SJCRH30 (cell line): ENCODE measurements around the gene DDIT3. TPM values are rescaled to one million over a fixed set of nuclear protein-coding genes. Genes with fewer than 3 reads are reported as not detected.
"Not testable (repeated sequence)": the region's sequence is repeated elsewhere in the genome, so short reads cannot be mapped to it uniquely, and the experiment has no call there.

Source experiments
- DNase-seq, 2 experiments: peaks; one replicate each; pipeline ENCODE4 v3.0.0-alpha.2; 2015 to 2020
- H3K27ac ChIP-seq: fragments of 250-450 bp; sonication (Bioruptor Pico); 2 replicates; pipeline ENCODE4 v1.5.1; 2020; ENCODE audit warnings: mild to moderate bottlenecking, moderate library complexity
- H3K27me3 ChIP-seq: fragments of 250-450 bp; sonication (Bioruptor Pico); 2 replicates; pipeline ENCODE4 v1.5.1; 2020; ENCODE audit warnings: mild to moderate bottlenecking, moderate library complexity
- H3K36me3 ChIP-seq: fragments of 250-450 bp; sonication (Bioruptor Pico); 2 replicates; pipeline ENCODE4 v1.5.1; 2020; ENCODE audit warnings: mild to moderate bottlenecking, moderate library complexity
- H3K4me1 ChIP-seq: fragments of 250-450 bp; sonication (Bioruptor Pico); 2 replicates; pipeline ENCODE4 v1.5.1; 2020; ENCODE audit warnings: mild to moderate bottlenecking, moderate library complexity
- H3K4me3 ChIP-seq: fragments of 250-450 bp; sonication (Bioruptor Pico); 2 replicates; pipeline ENCODE4 v1.5.1; 2020; ENCODE audit warnings: mild to moderate bottlenecking, moderate library complexity
- H3K9me3 ChIP-seq: fragments of 250-450 bp; sonication (Bioruptor Pico); replicated peaks from 2 replicates; pipeline ENCODE4 v1.5.1; 2020; ENCODE audit warnings: mild to moderate bottlenecking, moderate library complexity
- total RNA-seq: library from RNA; depleted of rRNA; stranded (reverse); fragments of >200 nt; shearing (Covaris generic); gene quantifications from 2 replicates; pipeline ENCODE4 v1.2.3, GENCODE V29; 2014

Gene DDIT3
- total RNA-seq, 1 experiment from 2014 or later: 91.1 TPM

- no peak overlapping the region; the same call in 1 of the 2 replicates for H3K27ac ChIP-seq
- peak overlapping the region; percentile 65 for H3K4me3 ChIP-seq
- H3K27me3 ChIP-seq: no peaks in the 10 kb centered on the region
- peaks cover 42% of the 10 kb centered on the region for H3K36me3 ChIP-seq
- DNase-seq: peak in 1 of 2 experiments; percentile 54
- H3K9me3 ChIP-seq: no peaks in the 10 kb centered on the region
- H3K4me1 ChIP-seq: peaks cover 36% of the 10 kb centered on the region
Observed at GRCh38 chr12:57523706-57524614, 3.6 kb upstream of the DDIT3 start.

- Histone ChIP-seq H3K27ac (peak overlapping the region; percentile 75; the same call in 1 of the 2 replicates), H3K9me3 (no peaks in the 10 kb centered on the region), H3K4me1 (peaks cover 43% of the 10 kb centered on the region), H3K4me3 (peak overlapping the region; percentile 65), H3K36me3 (peaks cover 42% of the 10 kb centered on the region), H3K27me3 (no peaks in the 10 kb centered on the region)
- peak; percentile 87 to 88 for DNase-seq
Observed at GRCh38 chr12:57522887-57523705, 2.8 kb upstream of the DDIT3 start.

- H3K4me3 ChIP-seq: peak within 1 kb of the TSS; percentile 65
- peak; percentile 100 for DNase-seq
Observed at GRCh38 chr12:57522011-57522886, 1.9 kb upstream of the DDIT3 start, which contains the start of gene MBD6. Gene MBD6, plus strand, starts transcription at chr12:57522824. Its CDS starts 1,480 bp downstream, at chr12:57524304.

GRCh38 chr12:57521525-57522010 lies 1.3 kb upstream of the DDIT3 start:
- Histone ChIP-seq H3K4me3 (peak overlapping the region; percentile 65), H3K4me1 (peaks cover 43% of the 10 kb centered on the region)

More at GRCh38 chr12:57522011-57522886, 1.9 kb upstream of the DDIT3 start, which contains the start of gene MBD6:
- Histone ChIP-seq H3K4me1 (peaks cover 43% of the 10 kb centered on the region), H3K27ac (peak within 1 kb of the TSS; percentile 75), H3K27me3 (no peaks in the 10 kb centered on the region), H3K36me3 (peaks cover 41% of the 10 kb centered on the region), H3K9me3 (no peaks in the 10 kb centered on the region)

GRCh38 chr12:57519796-57520052 lies 590 bp downstream of the DDIT3 start:
- peak; percentile 90 to 96 for DNase-seq
- H3K36me3 ChIP-seq: peaks cover 47% of the 10 kb centered on the region
- H3K9me3 ChIP-seq: no peaks in the 10 kb centered on the region
- peaks cover 39% of the 10 kb centered on the region for H3K4me1 ChIP-seq
- no peaks in the 10 kb centered on the region for H3K27me3 ChIP-seq
- peak overlapping the region; percentile 79 for H3K27ac ChIP-seq
- H3K4me3 ChIP-seq: peak overlapping the region; percentile 74

More at GRCh38 chr12:57521525-57522010, 1.3 kb upstream of the DDIT3 start:
- Histone ChIP-seq H3K27ac (peak overlapping the region; percentile 75), H3K36me3 (peaks cover 41% of the 10 kb centered on the region), H3K9me3 (no peaks in the 10 kb centered on the region), H3K27me3 (no peaks in the 10 kb centered on the region)
- DNase-seq: peak; percentile 98 to 99

GRCh38 chr12:57518920-57519795 lies 1.2 kb downstream of the DDIT3 start:
- peak in 1 of 2 experiments; percentile 94 for DNase-seq
- no peaks in the 10 kb centered on the region for H3K27me3 ChIP-seq
- H3K4me3 ChIP-seq: peak overlapping the region; percentile 74
- peaks cover 34% of the 10 kb centered on the region for H3K4me1 ChIP-seq
- peak overlapping the region; percentile 79 for H3K27ac ChIP-seq
- H3K9me3 ChIP-seq: no peaks in the 10 kb centered on the region
- H3K36me3 ChIP-seq: peaks cover 52% of the 10 kb centered on the region

- peaks cover 26% of the 10 kb centered on the region for H3K4me1 ChIP-seq
- H3K4me3 ChIP-seq: no peak overlapping the region
- H3K27ac ChIP-seq: no peak overlapping the region
- no peaks in the 10 kb centered on the region for H3K9me3 ChIP-seq
- H3K27me3 ChIP-seq: no peaks in the 10 kb centered on the region
- no peak for DNase-seq
- peaks cover 60% of the 10 kb centered on the region for H3K36me3 ChIP-seq
Observed at GRCh38 chr12:57518176-57518919, 2.0 kb downstream of the DDIT3 start.

- Histone ChIP-seq H3K4me1 (peaks cover 25% of the 10 kb centered on the region), H3K36me3 (peaks cover 67% of the 10 kb centered on the region)
- not testable (repeated sequence) for DNase-seq, H3K9me3 ChIP-seq, H3K27ac ChIP-seq, H3K4me3 ChIP-seq, H3K27me3 ChIP-seq
Observed at GRCh38 chr12:57517718-57518117, 2.6 kb downstream of the DDIT3 start.

- Histone ChIP-seq H3K27ac (no peak overlapping the region), H3K4me3 (no peak overlapping the region), H3K4me1 (peaks cover 25% of the 10 kb centered on the region), H3K36me3 (peaks cover 72% of the 10 kb centered on the region), H3K27me3 (no peaks in the 10 kb centered on the region), H3K9me3 (no peaks in the 10 kb centered on the region)
- DNase-seq: peak in 1 of 2 experiments; percentile 58
Observed at GRCh38 chr12:57517187-57517586, 3.1 kb downstream of the DDIT3 start.

GRCh38 chr12:57516617-57517153 lies 3.6 kb downstream of the DDIT3 start:
- Histone ChIP-seq H3K9me3 (no peaks in the 10 kb centered on the region), H3K4me1 (peaks cover 20% of the 10 kb centered on the region), H3K27me3 (no peaks in the 10 kb centered on the region), H3K36me3 (peaks cover 77% of the 10 kb centered on the region), H3K27ac (no peak overlapping the region), H3K4me3 (no peak overlapping the region)
- DNase-seq: no peak

- Histone ChIP-seq H3K36me3 (peaks cover 84% of the 10 kb centered on the region), H3K27ac (no peak overlapping the region), H3K4me1 (peaks cover 14% of the 10 kb centered on the region), H3K4me3 (no peak overlapping the region), H3K27me3 (no peaks in the 10 kb centered on the region), H3K9me3 (no peaks in the 10 kb centered on the region)
- no peak for DNase-seq
Observed at GRCh38 chr12:57515934-57516541, 4.3 kb downstream of the DDIT3 start.

GRCh38 chr12:57515408-57515933 lies 4.8 kb downstream of the DDIT3 start:
- Histone ChIP-seq H3K36me3 (peaks cover 89% of the 10 kb centered on the region), H3K27me3 (no peaks in the 10 kb centered on the region), H3K27ac (no peak overlapping the region), H3K4me1 (peaks cover 12% of the 10 kb centered on the region; the same call in 1 of the 2 replicates), H3K9me3 (no peaks in the 10 kb centered on the region), H3K4me3 (no peak overlapping the region)
- no peak for DNase-seq
